Right atrium auricular region (tissue), 2 donors: ENCODE measurements around the gene PLXDC2. TPM values are rescaled to one million over a fixed set of nuclear protein-coding genes. Genes with fewer than 3 reads are reported as not detected.

Experiments
- DNase-seq: peaks from one replicate; pipeline ENCODE4 v3.0.0-alpha.2; 2019; ENCODE audit warnings: low spot score
- H3K27ac ChIP-seq, 2 donors: fragments of 200-600 bp; sonication (generic); 1 replicate in 1 of 2; 2 replicates in 1 of 2; pipeline ENCODE4 v1.5.1; 2016 to 2019
- H3K27me3 ChIP-seq, 2 donors: fragments of 200-600 bp; sonication (generic); one replicate each; pipeline versions ENCODE4 v1.5.1 to v1.6.0; 2017 to 2019
- H3K36me3 ChIP-seq: fragments of 200-600 bp; sonication (generic); one replicate; pipeline ENCODE4 v1.5.1; 2016
- H3K4me1 ChIP-seq, 2 donors: fragments of 200-600 bp; sonication (generic); one replicate each; pipeline versions ENCODE4 v1.5.1 to v1.6.0; 2017 to 2019
- H3K4me3 ChIP-seq, 2 donors: fragments of 200-600 bp; sonication (generic); 1 replicate in 1 of 2; 2 replicates in 1 of 2; pipeline ENCODE4 v1.5.1; 2017 to 2019; ENCODE audit warnings: mild to moderate bottlenecking in 1 of 2, moderate library complexity in 1 of 2
- H3K9me3 ChIP-seq, 2 donors: fragments of 200-600 bp; sonication (generic); one replicate each; pipeline ENCODE4 v1.5.1; 2019
- CTCF ChIP-seq, 2 donors: fragments of 200-600 bp; sonication (generic); IDR thresholded peaks; one replicate each; pipeline ENCODE4 v1.5.1; 2019; ENCODE audit warnings: antibody characterized with exemption in 2 of 2
- total RNA-seq, 2 donors: library from RNA; depleted of rRNA; stranded (reverse); fragments of >200 nt; gene quantifications; one replicate each; pipeline ENCODE4 v1.1.0, GENCODE V29; 2016

The PLXDC2 gene
- total RNA-seq, 2 donors from 2014 or later, result 24.0 to 43.6 TPM

- H3K27ac ChIP-seq, result no peak overlapping the region
- no peak for DNase-seq
- H3K4me3 ChIP-seq, result no peak overlapping the region
- no peaks in the 10 kb centered on the region for H3K27me3 ChIP-seq
- no peak for TF ChIP-seq CTCF (IDR thresholded peaks at IDR 0.05)
- no peaks in the 10 kb centered on the region for H3K4me1 ChIP-seq
- H3K9me3 ChIP-seq, result no peaks in the 10 kb centered on the region
- H3K36me3 ChIP-seq, result no peaks in the 10 kb centered on the region
Observed at GRCh38 chr10:19788902-19789301, 27.3 kb upstream of the PLXDC2 start.

DNA sequence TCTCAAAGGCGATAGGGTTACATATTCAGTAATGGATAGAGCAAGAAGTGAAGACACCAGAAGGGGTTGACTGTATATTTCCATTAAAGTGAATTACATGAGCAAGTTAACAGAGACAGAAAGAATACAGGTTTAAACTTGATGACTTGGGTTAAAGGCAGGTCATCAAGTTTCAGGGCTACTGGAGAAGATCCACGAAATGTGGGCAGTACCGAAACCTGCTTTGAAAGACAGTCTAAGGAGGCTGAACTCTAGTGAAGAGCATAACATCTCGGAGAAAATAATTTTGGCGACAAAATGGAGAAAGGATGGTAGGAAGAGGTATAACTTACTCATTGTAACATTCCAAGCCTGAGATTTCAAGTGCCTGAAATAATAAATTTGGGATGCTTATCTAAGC, 26.6 kb upstream of the PLXDC2 start:
- no peak for DNase-seq
- no peaks in the 10 kb centered on the region for H3K4me1 ChIP-seq
- no peak for TF ChIP-seq CTCF (IDR thresholded peaks at IDR 0.05)
- no peaks in the 10 kb centered on the region for H3K36me3 ChIP-seq
- H3K4me3 ChIP-seq, result no peak overlapping the region
- no peaks in the 10 kb centered on the region for H3K9me3 ChIP-seq
- H3K27me3 ChIP-seq, result no peaks in the 10 kb centered on the region
- no peak overlapping the region for H3K27ac ChIP-seq

GRCh38 chr10:19791032-19791431, 25.2 kb upstream of the PLXDC2 start:
- H3K27me3 ChIP-seq, result no peaks in the 10 kb centered on the region
- H3K4me3 ChIP-seq, result no peak overlapping the region
- no peak for TF ChIP-seq CTCF (IDR thresholded peaks at IDR 0.05)
- no peaks in the 10 kb centered on the region for H3K9me3 ChIP-seq
- H3K4me1 ChIP-seq, result no peaks in the 10 kb centered on the region
- no peak for DNase-seq
- no peak overlapping the region for H3K27ac ChIP-seq
- no peaks in the 10 kb centered on the region for H3K36me3 ChIP-seq

DNA sequence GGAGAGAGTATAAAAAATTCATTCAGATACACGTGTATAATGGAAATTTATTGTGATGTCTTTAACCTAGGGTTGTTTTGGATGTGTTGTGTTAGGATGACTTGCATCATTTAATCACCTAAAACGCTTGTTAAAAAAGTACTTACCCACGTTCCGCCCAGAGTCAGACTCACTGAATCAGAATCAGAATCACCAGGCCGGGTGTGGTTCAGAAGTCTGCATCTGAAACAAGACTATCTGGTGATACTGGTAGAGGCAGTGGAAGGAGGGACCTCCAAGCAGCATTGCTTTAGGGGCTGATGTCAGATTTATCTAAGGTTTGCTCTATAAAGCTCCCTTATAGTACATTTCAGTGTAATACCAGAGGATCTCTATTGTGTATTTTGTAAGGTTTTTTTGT, 20.5 kb upstream of the PLXDC2 start:
- Histone ChIP-seq H3K4me1 (no peaks in the 10 kb centered on the region), H3K27me3 (no peaks in the 10 kb centered on the region), H3K9me3 (no peaks in the 10 kb centered on the region), H3K36me3 (no peaks in the 10 kb centered on the region), H3K27ac (no peak overlapping the region), H3K4me3 (no peak overlapping the region)
- no peak for TF ChIP-seq CTCF (IDR thresholded peaks at IDR 0.05)
- no peak for DNase-seq

DNA sequence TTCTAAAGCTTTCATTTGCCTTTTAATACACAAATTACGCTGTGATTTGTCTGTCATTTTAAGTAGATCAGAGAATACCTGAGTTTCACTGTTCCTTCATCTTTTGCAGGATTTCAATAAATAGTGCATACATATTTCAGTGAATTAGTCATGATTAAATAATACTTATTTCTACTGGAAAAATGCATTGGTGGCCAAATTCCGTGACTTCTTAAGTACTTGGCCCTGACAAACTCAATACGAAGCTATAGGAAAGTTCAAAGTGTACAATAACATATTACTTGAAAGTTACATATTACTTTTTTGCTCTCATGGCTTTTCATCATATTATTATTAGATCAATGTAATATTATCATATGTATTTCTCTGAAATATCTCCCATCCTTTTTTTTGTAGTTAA, 16.1 kb upstream of the PLXDC2 start:
- H3K4me1 ChIP-seq, result no peaks in the 10 kb centered on the region
- DNase-seq, result no peak
- no peak for TF ChIP-seq CTCF (IDR thresholded peaks at IDR 0.05)
- no peaks in the 10 kb centered on the region for H3K36me3 ChIP-seq
- no peaks in the 10 kb centered on the region for H3K9me3 ChIP-seq
- no peaks in the 10 kb centered on the region for H3K27me3 ChIP-seq
- H3K4me3 ChIP-seq, result no peak overlapping the region
- no peak overlapping the region for H3K27ac ChIP-seq

DNA sequence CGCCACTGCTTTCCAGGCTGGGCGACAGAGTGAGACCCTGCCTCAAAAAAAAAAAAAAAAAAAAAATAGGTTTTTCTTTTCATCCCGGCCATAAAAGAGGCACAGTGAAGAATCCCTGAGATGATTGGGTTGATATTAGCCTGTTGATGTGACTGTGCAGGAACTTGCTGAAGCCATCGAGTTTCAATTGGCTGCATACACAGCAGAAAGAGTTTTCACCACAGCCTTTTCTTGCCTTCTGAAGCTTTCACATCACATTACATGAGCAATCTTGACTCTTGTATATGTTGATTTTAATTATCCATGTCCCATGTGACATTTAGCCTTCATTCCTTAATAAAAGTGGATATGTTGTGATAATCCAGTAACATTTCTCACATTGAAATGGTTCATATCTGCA, 14.9 kb upstream of the PLXDC2 start:
- Histone ChIP-seq H3K27ac (no peak overlapping the region), H3K36me3 (no peaks in the 10 kb centered on the region), H3K4me1 (no peaks in the 10 kb centered on the region), H3K27me3 (no peaks in the 10 kb centered on the region), H3K9me3 (no peaks in the 10 kb centered on the region), H3K4me3 (no peak overlapping the region)
- no peak for DNase-seq
- no peak for TF ChIP-seq CTCF (IDR thresholded peaks at IDR 0.05)
